DOHH2 (cell line): Measurements from ENCODE around the gene ALDH1A3.

ENCODE experiments used
- H3F3A ChIP-seq: fragments of 200-600 bp; sonication (generic), shearing (Covaris generic); 2 replicates; pipeline ENCODE4 v1.6.0; 2016; ENCODE audit warnings: antibody characterized with exemption, mild to moderate bottlenecking; ENCODE audit not compliant: control insufficient read depth, insufficient read depth
- H3K27ac ChIP-seq: fragments of 200-600 bp; sonication (generic); 2 replicates; pipeline ENCODE4 v1.5.1; 2014; ENCODE audit warnings: low read depth, mild to moderate bottlenecking, low read length, moderate library complexity
- H3K27me3 ChIP-seq: fragments of 200-600 bp; sonication (generic); 2 replicates; pipeline ENCODE4 v1.6.1; 2014; ENCODE audit warnings: mild to moderate bottlenecking, low read length, mixed read lengths; ENCODE audit not compliant: control insufficient read depth
- H3K36me3 ChIP-seq: fragments of 200-600 bp; sonication (generic); 2 replicates; pipeline ENCODE4 v1.6.1; 2014; ENCODE audit warnings: mild to moderate bottlenecking, low read length, moderate library complexity, mixed read lengths; ENCODE audit not compliant: control insufficient read depth
- H3K4me1 ChIP-seq: fragments of 200-600 bp; sonication (generic); 2 replicates; pipeline ENCODE4 v1.6.1; 2014; ENCODE audit warnings: mild to moderate bottlenecking, low read length, mixed read lengths; ENCODE audit not compliant: control insufficient read depth
- H3K4me2 ChIP-seq: fragments of 200-600 bp; sonication (generic); 2 replicates; pipeline ENCODE4 v1.6.0; 2014; ENCODE audit warnings: mild to moderate bottlenecking, low read length, moderate library complexity
- H3K4me3 ChIP-seq: fragments of 200-600 bp; sonication (generic); 2 replicates; pipeline ENCODE4 v1.5.1; 2014; ENCODE audit warnings: mild to moderate bottlenecking, low read length, mixed read lengths
- H3K79me2 ChIP-seq: fragments of 200-600 bp; sonication (generic); 2 replicates; pipeline ENCODE4 v1.6.1; 2014; ENCODE audit warnings: mild to moderate bottlenecking, low read length, mixed read lengths; ENCODE audit not compliant: control insufficient read depth
- H3K9me2 ChIP-seq: fragments of 200-600 bp; sonication (generic); replicated peaks from 2 replicates; pipeline ENCODE4 v1.6.1; 2014; ENCODE audit warnings: mild to moderate bottlenecking, low read length, mixed read lengths; ENCODE audit not compliant: control insufficient read depth
- H3K9me3 ChIP-seq: fragments of 200-600 bp; sonication (generic); 2 replicates; pipeline ENCODE4 v1.6.1; 2014; ENCODE audit warnings: antibody characterized with exemption, low read length, mixed read lengths; ENCODE audit not compliant: control insufficient read depth, insufficient read depth
- H4K20me1 ChIP-seq: fragments of 200-600 bp; sonication (generic); 2 replicates; pipeline ENCODE4 v1.6.0; 2014; ENCODE audit warnings: low read depth, mild to moderate bottlenecking, antibody characterized with exemption, low read length, moderate library complexity; ENCODE audit not compliant: control insufficient read depth, insufficient read depth
- EZH2phosphoT487 ChIP-seq: fragments of 200-600 bp; sonication (generic); IDR thresholded peaks from 2 replicates; pipeline ENCODE4 v1.6.1; 2017; ENCODE audit warnings: borderline replicate concordance, mild to moderate bottlenecking, antibody characterized with exemption, low read length, moderate library complexity, mixed read lengths
- TF ChIP-seq, protein P1 (sequence below): fragments of 200-600 bp; sonication (generic); IDR thresholded peaks from one replicate; pipeline ENCODE4 v1.5.1; 2014; ENCODE audit warnings: antibody characterized with exemption, mild to moderate bottlenecking, low read depth, low read length; ENCODE audit not compliant: poor library complexity, severe bottlenecking

ALDH1A3 gene

DNA sequence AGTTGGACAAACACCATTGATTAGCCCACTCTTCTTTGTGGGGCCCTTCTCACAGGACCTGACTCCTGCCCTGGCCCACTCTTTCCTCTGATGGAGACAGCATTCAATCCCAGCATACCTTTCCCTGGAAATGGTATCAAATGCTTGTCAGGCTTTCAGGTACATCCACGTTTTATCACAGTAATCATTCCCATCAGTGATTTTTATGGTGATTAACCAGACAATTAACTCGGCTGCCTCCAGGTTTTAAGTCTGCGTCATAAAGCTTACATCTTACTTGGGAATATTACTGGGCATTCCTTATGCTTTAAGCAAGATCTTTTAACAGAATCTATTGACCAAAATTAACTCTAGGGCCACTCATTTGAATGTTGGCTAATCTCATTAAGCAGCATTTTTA is 72.9 kb downstream of the ALDH1A3 start:
- Histone ChIP-seq H3K27ac (no peak overlapping the region), H3K36me3 (peaks cover 75% of the 10 kb centered on the region), H3K9me2 (no peaks in the 10 kb centered on the region), H3K27me3 (no peaks in the 10 kb centered on the region), H4K20me1 (peaks cover 14% of the 10 kb centered on the region; the same call in 1 of the 2 replicates), H3K4me3 (no peak overlapping the region), H3K4me2 (no peak overlapping the region), H3F3A (peaks cover 37% of the 10 kb centered on the region), H3K4me1 (peaks cover 67% of the 10 kb centered on the region), H3K9me3 (no peaks in the 10 kb centered on the region), H3K79me2 (peaks cover 100% of the 10 kb centered on the region)
- TF ChIP-seq, protein P1, sequence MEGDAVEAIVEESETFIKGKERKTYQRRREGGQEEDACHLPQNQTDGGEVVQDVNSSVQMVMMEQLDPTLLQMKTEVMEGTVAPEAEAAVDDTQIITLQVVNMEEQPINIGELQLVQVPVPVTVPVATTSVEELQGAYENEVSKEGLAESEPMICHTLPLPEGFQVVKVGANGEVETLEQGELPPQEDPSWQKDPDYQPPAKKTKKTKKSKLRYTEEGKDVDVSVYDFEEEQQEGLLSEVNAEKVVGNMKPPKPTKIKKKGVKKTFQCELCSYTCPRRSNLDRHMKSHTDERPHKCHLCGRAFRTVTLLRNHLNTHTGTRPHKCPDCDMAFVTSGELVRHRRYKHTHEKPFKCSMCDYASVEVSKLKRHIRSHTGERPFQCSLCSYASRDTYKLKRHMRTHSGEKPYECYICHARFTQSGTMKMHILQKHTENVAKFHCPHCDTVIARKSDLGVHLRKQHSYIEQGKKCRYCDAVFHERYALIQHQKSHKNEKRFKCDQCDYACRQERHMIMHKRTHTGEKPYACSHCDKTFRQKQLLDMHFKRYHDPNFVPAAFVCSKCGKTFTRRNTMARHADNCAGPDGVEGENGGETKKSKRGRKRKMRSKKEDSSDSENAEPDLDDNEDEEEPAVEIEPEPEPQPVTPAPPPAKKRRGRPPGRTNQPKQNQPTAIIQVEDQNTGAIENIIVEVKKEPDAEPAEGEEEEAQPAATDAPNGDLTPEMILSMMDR: no peak
- TF ChIP-seq EZH2phosphoT487: no peak

DNA sequence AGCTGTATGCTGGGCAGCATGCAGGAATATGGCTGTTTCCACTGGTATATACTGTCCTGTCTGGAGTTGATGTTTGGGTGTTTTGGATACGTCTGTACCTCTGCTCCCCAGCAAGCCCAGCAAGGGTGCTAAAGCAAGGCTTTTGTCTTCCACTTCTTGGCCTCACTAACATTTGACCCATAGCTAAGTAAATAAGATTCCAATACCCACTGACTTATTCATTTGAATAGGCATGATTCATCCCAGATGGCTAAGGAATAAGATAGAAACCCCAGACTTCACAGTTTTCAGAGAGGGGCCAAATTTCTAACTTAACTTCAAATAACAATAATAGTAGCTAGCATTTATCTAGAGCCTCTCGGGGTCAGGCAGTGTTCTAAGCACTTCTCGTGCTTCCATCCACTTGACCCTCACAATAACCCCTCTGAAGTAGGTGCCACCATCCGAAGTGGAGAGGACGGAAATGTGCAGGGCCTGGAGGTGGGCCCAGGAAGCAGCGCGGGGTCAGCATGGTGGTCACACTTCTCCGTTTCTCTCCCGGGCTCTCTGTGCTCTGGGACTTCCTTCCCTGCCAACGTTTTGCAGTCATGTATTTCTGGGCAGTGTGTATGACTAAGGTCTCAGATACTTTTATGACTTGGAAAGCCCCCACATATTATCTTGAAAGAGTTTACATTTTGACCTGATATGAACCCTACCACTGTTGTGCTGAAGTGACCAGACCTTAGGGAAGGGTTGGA is 78.9 kb downstream of the ALDH1A3 start:
- Histone ChIP-seq H3K36me3 (peaks cover 78% of the 10 kb centered on the region), H3F3A (peaks cover 4% of the 10 kb centered on the region), H3K9me2 (no peaks in the 10 kb centered on the region), H3K4me3 (no peak overlapping the region), H3K27me3 (no peaks in the 10 kb centered on the region), H3K4me1 (peaks cover 60% of the 10 kb centered on the region), H3K4me2 (no peak overlapping the region), H3K9me3 (no peaks in the 10 kb centered on the region), H4K20me1 (peaks cover 15% of the 10 kb centered on the region; the same call in 1 of the 2 replicates), H3K27ac (no peak overlapping the region), H3K79me2 (peaks cover 98% of the 10 kb centered on the region)
- no peak for TF ChIP-seq EZH2phosphoT487
- TF ChIP-seq, protein P1: no peak

DNA sequence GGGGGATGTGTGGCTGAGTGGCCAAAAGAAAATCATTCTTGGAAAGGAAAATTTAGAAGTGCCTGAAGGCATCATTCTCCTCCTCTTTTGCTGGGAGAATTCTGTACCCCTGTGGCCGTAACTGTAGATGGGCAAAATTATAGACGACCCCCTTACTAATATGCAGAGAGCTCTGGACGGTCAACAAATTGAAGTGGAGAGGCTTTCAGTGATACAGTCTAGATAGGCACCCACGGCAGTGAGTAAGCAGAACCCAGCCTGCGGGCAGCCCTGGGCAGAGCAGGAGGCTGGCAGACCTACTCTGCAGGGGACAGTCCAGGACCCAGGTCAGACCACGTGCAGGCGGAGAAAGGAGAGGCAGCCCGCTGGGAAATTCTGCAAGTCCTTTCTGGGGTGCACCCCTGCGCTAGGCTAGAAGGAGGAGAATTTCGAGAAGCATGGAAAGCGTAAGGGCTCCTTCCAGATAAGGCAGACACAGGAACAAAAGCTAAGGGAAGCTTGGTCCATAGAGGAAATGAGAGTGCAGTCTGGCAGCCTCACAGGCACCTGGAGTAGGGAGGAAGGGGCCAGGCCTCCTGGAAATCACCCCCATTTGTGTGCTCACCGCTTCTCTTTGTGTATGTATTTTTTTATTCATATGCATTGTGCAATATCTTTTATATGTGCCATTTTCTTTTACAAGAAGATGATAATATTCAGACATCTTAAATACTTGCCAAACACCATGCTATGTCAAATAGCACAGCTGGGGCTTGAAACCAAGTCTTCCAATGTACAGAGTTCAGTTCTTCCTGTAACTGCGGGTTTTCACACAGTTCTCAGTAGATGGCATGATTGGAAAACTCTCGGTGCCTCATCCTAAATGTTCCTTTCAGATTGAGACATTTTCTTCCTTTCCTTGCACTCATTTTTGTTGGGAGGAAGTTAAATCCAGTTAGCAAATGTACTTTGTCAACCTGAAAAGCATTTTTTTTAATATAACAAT is 79.7 kb downstream of the ALDH1A3 start:
- Histone ChIP-seq H3K4me3 (no peak overlapping the region), H3K4me1 (peaks cover 55% of the 10 kb centered on the region), H3K9me3 (no peaks in the 10 kb centered on the region), H3K9me2 (no peaks in the 10 kb centered on the region), H4K20me1 (peaks cover 14% of the 10 kb centered on the region), H3F3A (peaks cover 4% of the 10 kb centered on the region), H3K36me3 (peaks cover 85% of the 10 kb centered on the region), H3K79me2 (peaks cover 98% of the 10 kb centered on the region), H3K27ac (no peak overlapping the region), H3K4me2 (no peak overlapping the region), H3K27me3 (no peaks in the 10 kb centered on the region)
- TF ChIP-seq, protein P1: no peak
- TF ChIP-seq EZH2phosphoT487: no peak
